Measurements from ENCODE around the gene GAL3ST1.

Gene GAL3ST1

DNA sequence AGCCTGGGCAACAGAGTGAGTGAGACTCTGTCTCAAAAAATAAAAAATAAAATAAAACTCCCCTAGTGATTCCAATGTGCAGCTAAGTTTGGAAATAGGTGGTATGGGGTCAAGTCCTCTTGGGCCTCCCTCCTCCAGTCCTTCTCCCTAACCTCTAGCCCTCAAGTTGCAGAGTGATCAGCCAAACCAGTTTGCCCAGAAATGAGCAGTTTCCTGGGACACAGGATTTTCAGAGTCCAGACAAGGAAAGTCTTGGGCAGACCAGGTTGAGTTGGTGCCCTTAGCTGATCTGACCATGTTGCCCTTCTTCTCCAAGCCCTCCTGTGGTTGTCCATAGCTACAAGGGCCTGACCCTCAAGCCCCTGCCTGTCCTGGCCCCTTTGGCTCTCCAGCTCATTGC is 40.4 kb upstream of the GAL3ST1 start:
- Histone ChIP-seq H2AFZ (ENCODE audit: low read depth, low read length) (no peak overlapping the region), H3K79me2 (ENCODE audit: insufficient read depth, low read length) (no peaks in the 10 kb centered on the region), H3K4me2 (ENCODE audit: insufficient read depth, low read length) (no peak overlapping the region), H3K36me3 (ENCODE audit: insufficient read depth, low read length) (no peaks in the 10 kb centered on the region), H3K4me3 (ENCODE audit: low read depth in 1 of 2, low read length in 2 of 2) (no peak overlapping the region), H3K9ac (ENCODE audit: low read depth, low read length) (no peak overlapping the region), H3K4me1 (ENCODE audit: insufficient read depth, low read length) (no peaks in the 10 kb centered on the region), H3K27ac (ENCODE audit: low read length) (no peak overlapping the region), H4K20me1 (ENCODE audit: insufficient read depth, low read length) (no peaks in the 10 kb centered on the region), H3K27me3 (ENCODE audit: insufficient read depth, low read length, poor library complexity) (peaks cover 2% of the 10 kb centered on the region), H3K9me3 (ENCODE audit: insufficient read depth, low read length, severe bottlenecking) (no peaks in the 10 kb centered on the region)
- no peak for DNase-seq
- TF ChIP-seq EZH2 (IDR thresholded peaks at IDR 0.05; ENCODE audit: borderline replicate concordance, low read depth, low read length, severe bottlenecking), result no peak
- TF ChIP-seq, protein P1, sequence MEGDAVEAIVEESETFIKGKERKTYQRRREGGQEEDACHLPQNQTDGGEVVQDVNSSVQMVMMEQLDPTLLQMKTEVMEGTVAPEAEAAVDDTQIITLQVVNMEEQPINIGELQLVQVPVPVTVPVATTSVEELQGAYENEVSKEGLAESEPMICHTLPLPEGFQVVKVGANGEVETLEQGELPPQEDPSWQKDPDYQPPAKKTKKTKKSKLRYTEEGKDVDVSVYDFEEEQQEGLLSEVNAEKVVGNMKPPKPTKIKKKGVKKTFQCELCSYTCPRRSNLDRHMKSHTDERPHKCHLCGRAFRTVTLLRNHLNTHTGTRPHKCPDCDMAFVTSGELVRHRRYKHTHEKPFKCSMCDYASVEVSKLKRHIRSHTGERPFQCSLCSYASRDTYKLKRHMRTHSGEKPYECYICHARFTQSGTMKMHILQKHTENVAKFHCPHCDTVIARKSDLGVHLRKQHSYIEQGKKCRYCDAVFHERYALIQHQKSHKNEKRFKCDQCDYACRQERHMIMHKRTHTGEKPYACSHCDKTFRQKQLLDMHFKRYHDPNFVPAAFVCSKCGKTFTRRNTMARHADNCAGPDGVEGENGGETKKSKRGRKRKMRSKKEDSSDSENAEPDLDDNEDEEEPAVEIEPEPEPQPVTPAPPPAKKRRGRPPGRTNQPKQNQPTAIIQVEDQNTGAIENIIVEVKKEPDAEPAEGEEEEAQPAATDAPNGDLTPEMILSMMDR (IDR thresholded peaks at IDR 0.05; ENCODE audit: borderline replicate concordance, extremely low read depth, low read length, poor library complexity, severe bottlenecking), result no peak
- no peak for ATAC-seq (ENCODE audit: insufficient read depth, low read depth)

DNA sequence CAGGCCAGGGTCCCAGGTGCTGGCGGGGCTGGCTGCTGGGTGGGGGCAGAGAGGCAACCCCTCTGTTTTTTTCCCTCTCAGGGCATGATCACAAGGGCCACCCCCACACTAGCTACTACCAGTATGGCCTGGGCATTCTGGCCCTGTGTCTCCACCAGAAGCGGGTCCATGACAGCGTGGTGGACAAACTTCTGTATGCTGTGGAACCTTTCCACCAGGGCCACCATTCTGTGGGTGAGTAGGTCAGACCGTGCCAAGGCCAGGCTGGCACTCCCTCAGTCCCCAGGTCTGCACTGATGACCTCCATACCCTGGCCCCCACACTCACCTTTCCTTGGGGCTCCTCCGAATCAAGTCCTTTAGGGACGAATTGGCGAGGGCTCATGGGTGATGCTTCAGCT is 39.8 kb upstream of the GAL3ST1 start:
- no peaks in the 10 kb centered on the region for H3K4me1 ChIP-seq (ENCODE audit: insufficient read depth, low read length)
- peaks cover 2% of the 10 kb centered on the region for H3K27me3 ChIP-seq (ENCODE audit: insufficient read depth, low read length, poor library complexity)
- H3K9me3 ChIP-seq (ENCODE audit: insufficient read depth, low read length, severe bottlenecking), result no peaks in the 10 kb centered on the region
- no peak overlapping the region for H3K4me2 ChIP-seq (ENCODE audit: insufficient read depth, low read length)
- H2AFZ ChIP-seq (ENCODE audit: low read depth, low read length), result no peak overlapping the region
- ATAC-seq (ENCODE audit: insufficient read depth, low read depth) (no peak), DNase-seq (no peak)
- H3K9ac ChIP-seq (ENCODE audit: low read depth, low read length), result no peak overlapping the region
- no peak overlapping the region for H3K27ac ChIP-seq (ENCODE audit: low read length)
- H3K4me3 ChIP-seq (ENCODE audit: low read depth in 1 of 2, low read length in 2 of 2), result no peak overlapping the region
- no peaks in the 10 kb centered on the region for H3K79me2 ChIP-seq (ENCODE audit: insufficient read depth, low read length)
- no peaks in the 10 kb centered on the region for H4K20me1 ChIP-seq (ENCODE audit: insufficient read depth, low read length)
- no peaks in the 10 kb centered on the region for H3K36me3 ChIP-seq (ENCODE audit: insufficient read depth, low read length)
- TF ChIP-seq, protein P1 (IDR thresholded peaks at IDR 0.05; ENCODE audit: borderline replicate concordance, extremely low read depth, low read length, poor library complexity, severe bottlenecking), result no peak
- TF ChIP-seq EZH2 (IDR thresholded peaks at IDR 0.05; ENCODE audit: borderline replicate concordance, low read depth, low read length, severe bottlenecking), result no peak

DNA sequence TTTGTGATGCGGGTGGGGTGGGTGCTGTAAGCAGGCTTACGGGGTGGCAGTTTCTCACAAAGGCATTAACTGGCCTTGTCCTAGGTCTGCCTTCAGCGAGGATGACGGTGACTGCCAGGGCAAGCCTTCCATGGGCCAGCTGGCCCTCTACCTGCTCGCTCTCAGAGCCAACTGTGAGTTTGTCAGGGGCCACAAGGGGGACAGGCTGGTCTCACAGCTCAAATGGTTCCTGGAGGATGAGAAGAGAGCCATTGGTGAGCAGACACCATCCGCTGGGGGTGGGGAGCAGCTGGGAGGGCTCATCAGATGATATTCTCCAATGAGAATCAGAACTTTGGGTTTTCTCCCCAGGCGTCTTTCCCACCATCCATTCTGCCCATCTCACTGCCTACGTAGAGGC is 38.3 kb upstream of the GAL3ST1 start:
- Histone ChIP-seq H3K9ac (ENCODE audit: low read depth, low read length) (no peak overlapping the region), H2AFZ (ENCODE audit: low read depth, low read length) (no peak overlapping the region), H3K79me2 (ENCODE audit: insufficient read depth, low read length) (no peaks in the 10 kb centered on the region), H4K20me1 (ENCODE audit: insufficient read depth, low read length) (no peaks in the 10 kb centered on the region), H3K9me3 (ENCODE audit: insufficient read depth, low read length, severe bottlenecking) (no peaks in the 10 kb centered on the region), H3K27ac (ENCODE audit: low read length) (no peak overlapping the region), H3K4me3 (ENCODE audit: low read depth in 1 of 2, low read length in 2 of 2) (no peak overlapping the region), H3K4me1 (ENCODE audit: insufficient read depth, low read length) (no peaks in the 10 kb centered on the region), H3K4me2 (ENCODE audit: insufficient read depth, low read length) (no peak overlapping the region), H3K27me3 (ENCODE audit: insufficient read depth, low read length, poor library complexity) (peaks cover 2% of the 10 kb centered on the region), H3K36me3 (ENCODE audit: insufficient read depth, low read length) (no peaks in the 10 kb centered on the region)
- TF ChIP-seq EZH2 (IDR thresholded peaks at IDR 0.05; ENCODE audit: borderline replicate concordance, low read depth, low read length, severe bottlenecking), result no peak
- TF ChIP-seq, protein P1 (IDR thresholded peaks at IDR 0.05; ENCODE audit: borderline replicate concordance, extremely low read depth, low read length, poor library complexity, severe bottlenecking), result no peak
- ATAC-seq (ENCODE audit: insufficient read depth, low read depth) (no peak), DNase-seq (no peak)

DNA sequence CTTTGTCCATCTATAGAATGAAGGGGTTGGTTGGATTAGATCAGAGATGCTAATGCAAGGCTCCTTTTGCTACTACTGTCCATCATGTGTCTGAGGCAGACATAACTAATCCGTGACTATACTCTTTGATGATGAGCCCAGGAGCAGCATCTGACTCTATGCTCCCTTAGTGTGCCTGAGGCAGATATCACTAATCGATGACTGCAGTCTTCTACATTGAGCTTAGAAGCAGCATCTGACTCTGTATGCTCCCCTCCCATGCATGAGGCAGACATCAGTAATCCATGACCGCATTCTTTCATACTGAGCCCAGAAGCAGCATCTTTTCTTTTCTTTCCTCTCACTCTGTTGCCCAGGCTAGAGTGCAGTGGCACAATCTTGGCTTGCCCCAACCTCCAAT is 36.7 kb upstream of the GAL3ST1 start:
- Histone ChIP-seq H3K27me3 (ENCODE audit: insufficient read depth, low read length, poor library complexity) (peaks cover 2% of the 10 kb centered on the region), H3K79me2 (ENCODE audit: insufficient read depth, low read length) (no peaks in the 10 kb centered on the region), H3K4me1 (ENCODE audit: insufficient read depth, low read length) (no peaks in the 10 kb centered on the region), H4K20me1 (ENCODE audit: insufficient read depth, low read length) (no peaks in the 10 kb centered on the region), H2AFZ (ENCODE audit: low read depth, low read length) (no peak overlapping the region), H3K9me3 (ENCODE audit: insufficient read depth, low read length, severe bottlenecking) (no peaks in the 10 kb centered on the region), H3K4me3 (ENCODE audit: low read depth in 1 of 2, low read length in 2 of 2) (no peak overlapping the region), H3K27ac (ENCODE audit: low read length) (no peak overlapping the region), H3K9ac (ENCODE audit: low read depth, low read length) (no peak overlapping the region), H3K36me3 (ENCODE audit: insufficient read depth, low read length) (no peaks in the 10 kb centered on the region), H3K4me2 (ENCODE audit: insufficient read depth, low read length) (no peak overlapping the region)
- no peak for ATAC-seq (ENCODE audit: insufficient read depth, low read depth)
- TF ChIP-seq EZH2 (IDR thresholded peaks at IDR 0.05; ENCODE audit: borderline replicate concordance, low read depth, low read length, severe bottlenecking), result no peak
- no peak for DNase-seq
